ENCODE measurements around the gene FRMD4B. TPM values are rescaled to one million over a fixed set of nuclear protein-coding genes. Genes with fewer than 3 reads are reported as not detected.

The FRMD4B gene
- total RNA-seq, 4 donors from 2014 or later: 39.5 to 71.0 (median 56.0) TPM

- ATAC-seq (ENCODE audit: low FRiP score) (no peak), DNase-seq (ENCODE audit: low spot score) (no peak)
- TF ChIP-seq, protein P1, sequence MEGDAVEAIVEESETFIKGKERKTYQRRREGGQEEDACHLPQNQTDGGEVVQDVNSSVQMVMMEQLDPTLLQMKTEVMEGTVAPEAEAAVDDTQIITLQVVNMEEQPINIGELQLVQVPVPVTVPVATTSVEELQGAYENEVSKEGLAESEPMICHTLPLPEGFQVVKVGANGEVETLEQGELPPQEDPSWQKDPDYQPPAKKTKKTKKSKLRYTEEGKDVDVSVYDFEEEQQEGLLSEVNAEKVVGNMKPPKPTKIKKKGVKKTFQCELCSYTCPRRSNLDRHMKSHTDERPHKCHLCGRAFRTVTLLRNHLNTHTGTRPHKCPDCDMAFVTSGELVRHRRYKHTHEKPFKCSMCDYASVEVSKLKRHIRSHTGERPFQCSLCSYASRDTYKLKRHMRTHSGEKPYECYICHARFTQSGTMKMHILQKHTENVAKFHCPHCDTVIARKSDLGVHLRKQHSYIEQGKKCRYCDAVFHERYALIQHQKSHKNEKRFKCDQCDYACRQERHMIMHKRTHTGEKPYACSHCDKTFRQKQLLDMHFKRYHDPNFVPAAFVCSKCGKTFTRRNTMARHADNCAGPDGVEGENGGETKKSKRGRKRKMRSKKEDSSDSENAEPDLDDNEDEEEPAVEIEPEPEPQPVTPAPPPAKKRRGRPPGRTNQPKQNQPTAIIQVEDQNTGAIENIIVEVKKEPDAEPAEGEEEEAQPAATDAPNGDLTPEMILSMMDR (IDR thresholded peaks at IDR 0.05): no peak
Observed at GRCh38 chr3:69379661-69380060, 6.2 kb downstream of the FRMD4B start.

DNA sequence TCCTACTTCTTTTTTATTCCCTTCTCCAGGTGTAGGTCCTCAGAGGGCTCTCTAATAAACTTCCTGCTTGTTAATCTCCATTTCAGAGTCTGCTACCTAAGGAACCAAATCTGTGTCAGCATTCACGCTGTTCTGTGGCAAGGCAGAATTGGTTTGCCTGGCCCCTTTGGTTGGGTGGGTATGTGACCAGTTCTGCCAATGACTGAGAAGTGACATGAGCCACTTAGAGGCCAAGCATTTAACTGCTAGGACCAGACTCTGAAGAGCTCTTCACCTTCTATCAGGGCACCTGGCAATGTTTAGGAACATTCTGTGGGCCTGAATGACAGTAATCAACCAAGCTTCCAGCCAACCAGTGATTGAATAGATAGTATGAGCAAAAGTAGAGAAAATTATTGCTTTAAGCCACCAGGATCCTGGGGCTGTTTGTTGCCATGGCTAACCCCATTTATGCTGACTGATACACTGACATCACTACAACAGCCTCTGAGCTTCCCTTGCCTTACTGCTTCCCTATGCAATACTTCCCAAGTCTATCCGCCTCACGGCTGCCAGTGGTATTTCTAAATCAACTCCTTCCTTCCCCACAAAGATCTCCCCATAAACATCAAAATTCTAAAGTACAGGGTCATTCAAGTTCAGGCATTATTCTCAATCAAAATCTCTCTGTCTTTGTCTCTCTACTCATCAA, 7.6 kb downstream of the FRMD4B start:
- ATAC-seq (ENCODE audit: low FRiP score): no peak

GRCh38 chr3:69377262-69377661, 8.6 kb downstream of the FRMD4B start:
- ATAC-seq (ENCODE audit: low FRiP score) (no peak), DNase-seq (ENCODE audit: low spot score) (no peak)
- TF ChIP-seq, protein P1 (IDR thresholded peaks at IDR 0.05): no peak

More for the DNA sequence above, 7.6 kb downstream of the FRMD4B start:
- DNase-seq (ENCODE audit: low spot score): no peak
- TF ChIP-seq, protein P1 (IDR thresholded peaks at IDR 0.05): no peak

- no peak for DNase-seq (ENCODE audit: low spot score)
- no peak for ATAC-seq (ENCODE audit: low FRiP score)
- TF ChIP-seq, protein P1 (IDR thresholded peaks at IDR 0.05): no peak
Observed at GRCh38 chr3:69376731-69377130, 9.2 kb downstream of the FRMD4B start.

DNA sequence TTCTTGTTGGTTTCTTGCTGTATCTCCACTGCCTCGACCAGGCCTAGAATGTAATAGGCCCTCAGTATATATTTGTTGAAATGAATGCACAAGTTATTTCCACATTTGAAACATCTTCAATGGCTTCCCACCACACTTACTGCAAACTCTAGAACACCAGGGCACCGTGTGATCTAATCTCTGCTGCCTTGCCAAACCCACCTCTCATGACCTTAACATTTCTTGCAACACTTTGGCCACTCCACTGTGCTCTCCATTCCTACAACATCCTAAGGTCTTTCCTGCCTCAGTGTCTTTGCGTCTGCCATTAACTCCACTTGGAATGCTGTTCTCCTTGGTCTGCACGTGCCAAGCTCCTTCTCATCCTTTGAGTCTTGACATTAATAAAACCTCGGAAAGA, 14.1 kb downstream of the FRMD4B start:
- TF ChIP-seq, protein P1 (IDR thresholded peaks at IDR 0.05): no peak
- DNase-seq (ENCODE audit: low spot score) (no peak), ATAC-seq (ENCODE audit: low FRiP score) (no peak)

DNA sequence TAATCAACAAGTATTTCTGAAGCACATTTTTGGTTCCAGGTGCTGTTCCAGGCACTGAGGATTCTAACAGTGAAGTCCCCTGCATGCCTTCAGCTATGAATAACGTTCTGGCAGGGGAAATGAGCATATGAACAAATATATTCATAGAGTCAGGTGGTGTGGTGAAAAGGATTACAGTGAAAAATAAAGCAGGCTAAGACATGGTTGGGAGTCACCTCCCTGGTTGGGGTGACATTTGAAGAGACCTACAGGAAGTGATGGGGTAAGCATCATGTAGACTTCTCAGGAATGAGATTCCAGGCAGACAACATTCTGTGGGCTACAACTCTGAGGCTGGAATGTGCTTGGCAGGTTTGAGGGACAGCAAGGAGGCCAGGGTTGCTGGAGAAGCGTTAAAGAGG, 15.0 kb downstream of the FRMD4B start:
- TF ChIP-seq, protein P1 (IDR thresholded peaks at IDR 0.05): no peak
- ATAC-seq (ENCODE audit: low FRiP score): no peak
- no peak for DNase-seq (ENCODE audit: low spot score)

GRCh38 chr3:69370156-69370883, 15.6 kb downstream of the FRMD4B start:
- no peak for DNase-seq (ENCODE audit: low spot score)
- TF ChIP-seq, protein P1 (IDR thresholded peaks at IDR 0.05): no peak
- no peak for ATAC-seq (ENCODE audit: low FRiP score)

All from omental fat pad (tissue), 4 donors.